Measurements from ENCODE around the gene THSD7A. TPM values are rescaled to one million over a fixed set of nuclear protein-coding genes. Genes with fewer than 3 reads are reported as not detected.

THSD7A gene
- total RNA-seq, 2 experiments from 2014 or later, result not detected

DNA sequence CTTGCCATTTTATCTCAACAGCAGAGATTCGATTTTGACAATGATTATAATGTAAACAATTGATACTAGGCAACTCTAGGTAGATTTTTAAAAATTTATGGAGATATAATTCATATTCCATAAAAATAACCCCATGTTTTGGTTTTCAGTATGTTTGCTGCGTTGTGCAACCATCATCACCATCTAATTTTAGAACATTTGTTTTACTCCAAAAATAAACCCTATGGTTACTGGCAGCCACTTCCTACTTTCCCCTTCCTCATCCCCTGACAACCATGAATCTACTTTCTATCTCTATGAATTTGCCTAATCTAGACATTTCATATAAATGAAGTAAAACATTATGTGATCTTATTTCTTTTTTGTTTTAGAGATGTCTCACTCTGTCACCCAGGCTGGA lies 401.9 kb downstream of the THSD7A start:
- CTCF ChIA-PET, result no interaction called here
- H3K4me1 Mint-ChIP-seq, result no peaks in the 10 kb centered on the region
- H3K27me3 Mint-ChIP-seq, result no peaks in the 10 kb centered on the region
- ATAC-seq (no peak), DNase-seq (no peak)
- H3K36me3 Mint-ChIP-seq, result no peaks in the 10 kb centered on the region
- no peak overlapping the region for H3K4me3 Mint-ChIP-seq
- no peaks in the 10 kb centered on the region for H3K9me3 Mint-ChIP-seq (ENCODE audit: low read depth)
- no peak overlapping the region for H3K27ac Mint-ChIP-seq

DNA sequence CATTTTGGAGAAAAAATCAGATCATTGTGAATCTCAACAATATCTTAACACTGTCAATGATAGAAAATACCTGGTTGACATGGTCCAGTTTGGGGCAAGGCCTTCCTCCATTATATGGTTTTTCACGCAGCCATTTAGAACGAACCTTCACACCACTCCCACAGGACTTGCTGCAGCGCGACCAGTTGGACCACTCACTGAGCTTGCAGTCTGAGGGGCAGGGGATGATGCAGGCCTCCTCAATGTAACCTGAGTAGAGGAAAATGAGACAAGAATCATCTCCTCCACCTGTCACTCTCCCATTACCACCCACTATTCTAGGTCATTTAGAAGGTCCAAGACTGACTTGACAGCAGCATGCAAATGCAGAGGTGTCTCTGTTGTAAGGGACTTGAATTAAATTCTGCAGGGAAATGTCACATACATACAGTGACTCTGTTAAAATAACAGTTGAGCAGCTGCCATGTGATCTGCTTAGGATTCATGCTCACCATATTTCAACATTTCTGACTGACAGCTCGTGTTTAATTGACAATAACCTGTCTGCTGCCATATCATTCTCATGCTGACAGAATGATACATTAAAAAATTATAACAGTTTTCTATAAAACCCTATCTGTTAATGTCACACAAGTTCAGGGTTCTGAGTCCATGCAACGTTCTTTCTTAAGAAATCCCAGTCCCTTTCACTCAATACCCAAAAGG lies 403.0 kb downstream of the THSD7A start:
- Mint-ChIP-seq H3K27me3 (no peaks in the 10 kb centered on the region), H3K9me3 (ENCODE audit: low read depth) (no peaks in the 10 kb centered on the region), H3K36me3 (no peaks in the 10 kb centered on the region), H3K4me3 (no peak overlapping the region), H3K27ac (no peak overlapping the region), H3K4me1 (no peaks in the 10 kb centered on the region)
- ATAC-seq (no peak), DNase-seq (no peak)
- CTCF ChIA-PET, result no interaction called here

DNA sequence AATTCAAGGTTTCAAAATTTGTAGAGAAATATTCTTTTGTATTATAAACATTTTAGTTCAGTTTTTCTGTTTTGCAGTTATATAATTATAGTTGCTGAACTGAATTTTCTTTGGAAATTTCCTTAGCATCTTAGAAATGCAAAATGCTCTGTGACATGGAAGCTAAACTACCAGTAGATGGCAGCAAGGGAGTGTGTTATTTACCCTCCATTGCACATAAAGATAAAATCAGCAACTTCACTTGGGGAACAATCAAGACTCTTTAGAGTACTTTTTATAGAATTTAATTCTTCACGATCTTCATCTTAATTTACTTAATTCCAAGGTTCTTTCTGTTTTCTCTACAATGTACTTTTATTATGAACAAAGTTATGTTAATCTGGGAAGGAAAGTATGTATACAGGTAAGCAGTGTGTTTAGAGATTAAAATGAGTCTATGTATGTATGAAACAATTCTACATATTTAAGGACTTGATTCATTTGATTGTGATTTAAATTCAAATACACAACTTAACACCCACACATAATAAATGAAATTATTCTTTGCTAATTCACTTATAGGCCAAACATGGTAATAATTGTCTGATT lies 404.2 kb downstream of the THSD7A start:
- Mint-ChIP-seq H3K4me1 (no peaks in the 10 kb centered on the region), H3K4me3 (no peak overlapping the region), H3K36me3 (no peaks in the 10 kb centered on the region), H3K27ac (no peak overlapping the region), H3K9me3 (ENCODE audit: low read depth) (no peaks in the 10 kb centered on the region), H3K27me3 (no peaks in the 10 kb centered on the region)
- DNase-seq, result no peak
- CTCF ChIA-PET, result no interaction called here
- ATAC-seq, result no peak

DNA sequence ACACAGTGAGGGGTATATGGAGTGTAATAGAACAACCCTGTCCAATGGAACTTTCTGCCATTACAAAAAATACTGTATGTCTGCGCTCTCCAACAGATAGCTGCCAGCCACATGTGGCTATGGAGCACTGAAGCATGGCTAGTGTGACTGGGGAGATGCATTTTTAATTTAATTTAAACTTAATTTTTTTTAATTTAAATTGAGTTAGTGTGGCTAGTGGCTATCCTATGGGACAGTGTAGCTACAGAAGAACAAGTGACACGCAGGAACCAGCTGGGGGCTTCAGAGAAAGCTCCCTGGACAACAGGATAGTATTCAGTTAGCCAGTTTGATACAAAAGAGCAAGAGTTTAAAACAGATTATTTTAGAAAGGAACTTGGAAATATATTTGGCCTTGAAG lies 408.0 kb downstream of the THSD7A start:
- ATAC-seq (no peak), DNase-seq (no peak)
- Mint-ChIP-seq H3K36me3 (no peaks in the 10 kb centered on the region), H3K9me3 (ENCODE audit: low read depth) (peaks cover 4% of the 10 kb centered on the region), H3K27me3 (no peaks in the 10 kb centered on the region), H3K4me1 (no peaks in the 10 kb centered on the region), H3K4me3 (no peak overlapping the region), H3K27ac (no peak overlapping the region)
- CTCF ChIA-PET, result no interaction called here

GRCh38 chr7:11420049-11420448 lies 411.9 kb downstream of the THSD7A start:
- CTCF ChIA-PET, result no interaction called here
- Mint-ChIP-seq H3K4me1 (no peaks in the 10 kb centered on the region), H3K9me3 (ENCODE audit: low read depth) (peaks cover 4% of the 10 kb centered on the region), H3K36me3 (no peaks in the 10 kb centered on the region), H3K27me3 (peaks cover 2% of the 10 kb centered on the region), H3K27ac (no peak overlapping the region), H3K4me3 (no peak overlapping the region)
- ATAC-seq (no peak), DNase-seq (no peak)

DNA sequence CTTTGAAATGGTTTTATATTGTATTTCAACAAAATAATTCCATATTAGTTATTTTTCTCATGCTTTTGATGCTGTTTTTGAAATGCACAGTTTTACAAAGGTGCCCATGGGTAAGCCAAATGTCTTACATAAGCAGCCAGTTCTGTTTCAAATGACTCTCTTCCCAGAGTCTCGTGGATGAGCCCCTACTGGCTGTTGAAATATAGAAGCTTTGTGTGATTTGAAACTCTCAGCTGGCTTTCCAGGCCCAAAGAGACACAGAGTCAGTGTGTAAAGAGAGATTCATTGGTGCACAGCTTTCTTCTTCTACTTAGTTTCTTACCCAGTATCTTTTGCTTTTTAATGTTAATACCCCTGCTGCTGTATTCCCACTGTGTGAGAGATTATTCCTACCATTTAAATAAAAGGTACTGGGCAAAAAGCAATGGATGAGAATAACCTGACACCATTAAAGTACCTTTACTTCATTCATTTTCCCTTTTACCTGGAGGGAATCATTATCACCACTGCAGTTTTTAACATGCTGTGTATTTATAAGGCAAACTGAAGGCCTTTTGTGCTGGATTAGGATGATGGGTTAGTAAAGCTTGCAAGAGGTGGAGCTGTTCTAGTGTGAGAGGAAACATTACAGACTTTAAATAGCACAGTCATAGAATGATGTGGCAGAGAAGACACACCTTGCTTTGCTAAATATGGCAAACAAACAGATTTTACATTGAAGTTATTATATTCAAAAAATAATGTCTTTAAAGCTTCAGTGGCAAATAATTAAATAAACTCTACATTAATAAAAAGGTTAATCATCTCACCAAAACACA lies 415.1 kb downstream of the THSD7A start:
- Mint-ChIP-seq H3K27me3 (peaks cover 2% of the 10 kb centered on the region), H3K4me3 (no peak overlapping the region), H3K36me3 (no peaks in the 10 kb centered on the region), H3K4me1 (no peaks in the 10 kb centered on the region), H3K27ac (no peak overlapping the region), H3K9me3 (ENCODE audit: low read depth) (peaks cover 4% of the 10 kb centered on the region)
- no peak for ATAC-seq
- no peak for DNase-seq
- CTCF ChIA-PET, result no interaction called here

DNA sequence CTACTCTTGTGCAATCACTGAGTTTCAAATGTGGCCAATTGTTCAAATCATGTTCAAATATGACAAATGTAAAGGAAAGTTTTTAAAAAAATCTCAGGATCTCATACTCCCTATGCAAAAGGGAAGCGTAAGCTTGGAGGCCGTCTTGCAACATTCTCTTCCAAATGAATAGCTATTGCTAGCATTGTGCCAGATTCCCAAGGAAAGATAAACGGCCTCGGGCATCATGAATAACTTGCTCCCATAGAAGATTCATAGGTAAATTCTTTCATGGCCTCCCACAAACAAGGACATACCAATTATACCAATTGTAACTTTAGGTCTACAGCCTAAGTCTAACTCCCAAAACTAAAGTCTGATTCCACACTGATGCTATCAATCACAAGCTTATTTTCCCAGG lies 416.9 kb downstream of the THSD7A start:
- Mint-ChIP-seq H3K36me3 (no peaks in the 10 kb centered on the region), H3K27me3 (peaks cover 2% of the 10 kb centered on the region), H3K4me1 (no peaks in the 10 kb centered on the region), H3K9me3 (ENCODE audit: low read depth) (peaks cover 4% of the 10 kb centered on the region), H3K27ac (no peak overlapping the region), H3K4me3 (no peak overlapping the region)
- DNase-seq, result no peak
- no peak for ATAC-seq
- CTCF ChIA-PET, result no interaction called here

GRCh38 chr7:11413901-11414300 lies 418.1 kb downstream of the THSD7A start:
- DNase-seq, result no peak
- Mint-ChIP-seq H3K27ac (no peak overlapping the region), H3K36me3 (no peaks in the 10 kb centered on the region), H3K27me3 (peaks cover 2% of the 10 kb centered on the region), H3K4me1 (no peaks in the 10 kb centered on the region), H3K4me3 (no peak overlapping the region), H3K9me3 (ENCODE audit: low read depth) (no peaks in the 10 kb centered on the region)
- CTCF ChIA-PET, result no interaction called here
- no peak for ATAC-seq

- no peak overlapping the region for H3K4me3 Mint-ChIP-seq
- H3K36me3 Mint-ChIP-seq, result no peaks in the 10 kb centered on the region
- H3K27me3 Mint-ChIP-seq, result peaks cover 2% of the 10 kb centered on the region
- CTCF ChIA-PET, result no interaction called here
- no peaks in the 10 kb centered on the region for H3K4me1 Mint-ChIP-seq
- ATAC-seq (no peak), DNase-seq (no peak)
- no peaks in the 10 kb centered on the region for H3K9me3 Mint-ChIP-seq (ENCODE audit: low read depth)
- H3K27ac Mint-ChIP-seq, result no peak overlapping the region
Measured at GRCh38 chr7:11412036-11412435, 420.0 kb downstream of the THSD7A start.

GRCh38 chr7:11410656-11411644 lies 421.0 kb downstream of the THSD7A start:
- DNase-seq (no peak), ATAC-seq (no peak)
- Mint-ChIP-seq H3K27me3 (no peaks in the 10 kb centered on the region), H3K27ac (no peak overlapping the region), H3K9me3 (ENCODE audit: low read depth) (no peaks in the 10 kb centered on the region), H3K4me1 (no peaks in the 10 kb centered on the region), H3K36me3 (no peaks in the 10 kb centered on the region), H3K4me3 (no peak overlapping the region)
- CTCF ChIA-PET, result interaction anchor here (0.5 kb wide), 1 partner anchor 1061 kb away, joined by 3 read pairs; no protein-coding TSS in a partner anchor

DNA sequence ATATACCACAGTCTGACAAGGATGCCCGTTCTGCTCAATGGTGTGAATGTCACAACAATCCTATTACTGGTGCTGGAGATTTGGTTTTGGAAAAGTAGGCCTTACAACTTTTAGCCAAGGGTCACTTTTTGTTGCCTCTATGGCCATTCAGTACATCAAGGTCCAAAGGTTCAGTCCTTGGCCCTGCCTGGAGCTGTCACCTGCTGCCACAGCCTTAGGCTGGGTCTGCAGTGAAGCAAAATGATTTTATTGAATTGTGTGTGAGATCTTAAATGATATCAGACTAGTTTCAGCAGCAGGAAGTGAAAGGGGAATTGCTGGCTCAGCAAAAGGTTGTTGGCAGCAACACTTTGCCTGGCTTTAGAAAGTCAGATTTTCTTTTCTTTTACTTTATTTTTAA lies 427.6 kb downstream of the THSD7A start:
- ATAC-seq, result no peak
- H3K4me3 Mint-ChIP-seq, result no peak overlapping the region
- no peak overlapping the region for H3K27ac Mint-ChIP-seq
- no peaks in the 10 kb centered on the region for H3K27me3 Mint-ChIP-seq
- H3K4me1 Mint-ChIP-seq, result no peaks in the 10 kb centered on the region
- H3K36me3 Mint-ChIP-seq, result no peaks in the 10 kb centered on the region
- H3K9me3 Mint-ChIP-seq (ENCODE audit: low read depth), result no peaks in the 10 kb centered on the region
- CTCF ChIA-PET, result no interaction called here
- DNase-seq, result no peak

GRCh38 chr7:11403781-11404180 lies 428.2 kb downstream of the THSD7A start:
- no peak for ATAC-seq
- no peaks in the 10 kb centered on the region for H3K9me3 Mint-ChIP-seq (ENCODE audit: low read depth)
- no peaks in the 10 kb centered on the region for H3K27me3 Mint-ChIP-seq
- CTCF ChIA-PET, result no interaction called here
- no peak for DNase-seq
- no peaks in the 10 kb centered on the region for H3K36me3 Mint-ChIP-seq
- no peaks in the 10 kb centered on the region for H3K4me1 Mint-ChIP-seq
- no peak overlapping the region for H3K27ac Mint-ChIP-seq
- no peak overlapping the region for H3K4me3 Mint-ChIP-seq

GRCh38 chr7:11394438-11394837 lies 437.6 kb downstream of the THSD7A start:
- CTCF ChIA-PET, result no interaction called here
- Mint-ChIP-seq H3K4me3 (no peak overlapping the region), H3K4me1 (no peaks in the 10 kb centered on the region), H3K9me3 (ENCODE audit: low read depth) (no peaks in the 10 kb centered on the region), H3K36me3 (no peaks in the 10 kb centered on the region), H3K27ac (no peak overlapping the region), H3K27me3 (no peaks in the 10 kb centered on the region)
- ATAC-seq (no peak), DNase-seq (no peak)

Data from activated CD8-positive, alpha-beta memory T cell treated with anti-CD3 and anti-CD28 coated beads, Interleukin-2, amount 10 ng/mL, durations not matched to agents 7 days and 5 days (primary cell).